ENCODE measurements around the gene SNX11. TPM values are rescaled to one million over a fixed set of nuclear protein-coding genes. Genes with fewer than 3 reads are reported as not detected.

The SNX11 gene
- total and polyA plus RNA-seq, 2 of the 8 experiments (the other 6 are each of a cell fraction or from before 2014, with no cell fraction given) = 21.1 to 21.4 TPM

- Histone ChIP-seq H3K9me3 (ENCODE audit: insufficient read depth in 2 of 2, low read depth in 1 of 2, low read length in 1 of 2) (no peaks in the 10 kb centered on the region), H3K56ac (replicated peaks; ENCODE audit: insufficient read length, low read depth, low read length) (no peak overlapping the region), H4K91ac (replicated peaks; ENCODE audit: insufficient read length, low read length) (no peak overlapping the region), H2BK120ac (replicated peaks; ENCODE audit: low read depth, low read length) (no peak overlapping the region), H4K20me1 (replicated peaks in 1 of 2; ENCODE audit: control insufficient read depth in 1 of 2, insufficient read depth in 2 of 2, low read length in 2 of 2) (no peaks in the 10 kb centered on the region), H3K27me3 (replicated peaks in 1 of 4; ENCODE audit: control insufficient read depth in 3 of 4, extremely low read depth in 1 of 4, insufficient read depth in 3 of 4, low read length in 3 of 4) (no peaks in the 10 kb centered on the region), H2BK12ac (ENCODE audit: low read depth, low read length) (no peak overlapping the region), H3K4me3 (ENCODE audit: extremely low read depth in 1 of 4, insufficient read depth in 2 of 4, low read depth in 3 of 4, low read length in 4 of 4) (no peak overlapping the region), H3K4me1 (replicated peaks in 1 of 4; ENCODE audit: control insufficient read depth in 3 of 4, insufficient read depth in 4 of 4, low read length in 3 of 4) (no peaks in the 10 kb centered on the region), H3K4me2 (ENCODE audit: insufficient read depth in 1 of 2, low read depth in 2 of 2, low read length in 2 of 2) (no peak overlapping the region), H2AK5ac (ENCODE audit: low read depth, low read length) (no peak overlapping the region), H3K23me2 (ENCODE audit: low read depth, low read length) (no peaks in the 10 kb centered on the region), H3K9ac (replicated peaks in 1 of 4; ENCODE audit: extremely low read depth in 1 of 4, low read depth in 3 of 4, low read length in 3 of 4) (no peak overlapping the region), H4K8ac (ENCODE audit: extremely low read depth, insufficient read depth, low read length) (no peak overlapping the region), H3K27ac (ENCODE audit: low read depth, low read length) (no peak overlapping the region), H3K79me2 (ENCODE audit: control insufficient read depth in 1 of 2, insufficient read depth in 2 of 2, low read length in 2 of 2) (no peaks in the 10 kb centered on the region), H2AFZ (ENCODE audit: low read length) (no peak overlapping the region), H2BK20ac (ENCODE audit: low read length) (no peak overlapping the region), H3K23ac (ENCODE audit: insufficient read length) (no peak overlapping the region), H3K4ac (replicated peaks; ENCODE audit: insufficient read length, low read depth, low read length) (no peak overlapping the region), H2BK5ac (ENCODE audit: low read depth, low read length) (no peak overlapping the region), H3K18ac (ENCODE audit: extremely low read depth, low read length) (no peak overlapping the region), H3K14ac (ENCODE audit: insufficient read length) (no peak overlapping the region), H2BK15ac (ENCODE audit: low read length) (no peak overlapping the region), H3K36me3 (ENCODE audit: control insufficient read depth in 2 of 4, insufficient read depth in 4 of 4, low read length in 3 of 4) (peaks cover 6 to 27% (median 20%) of the 10 kb centered on the region in 4 experiments; a peak in 7 of 8 replicates), H4K5ac (ENCODE audit: insufficient read length, low read depth, low read length) (no peak overlapping the region), H3K79me1 (ENCODE audit: low read depth, low read length) (no peaks in the 10 kb centered on the region)
- CTCF ChIA-PET (ENCODE audit: partially characterized antibody) = interaction anchor here (0.6 to 4.6 kb wide), 7 partner anchors 9 to 95 kb away, joined by 3 to 16 read pairs (median 5); partner anchors contain the start of gene SNX11
- POLR2A ChIA-PET (ENCODE audit: partially characterized antibody) = interaction anchor here (0.6 to 2.2 kb wide), 9 partner anchors 14 to 424 kb away, joined by 3 to 10 read pairs (median 4); partner anchors contain the start of gene NFE2L1
- no peak for DNase-seq (ENCODE audit: low read depth in 1 of 2, low spot score in 2 of 2)
- 77% methylated on average over 9 of the region's 9 CpGs; no CpG with 5 or more reads in 1 of the 2 experiments for WGBS, 2 experiments (ENCODE audit: extremely low coverage in 1 of 2, insufficient coverage in 1 of 2, insufficient read length in 1 of 2, insufficient replicate concordance in 2 of 2, low coverage in 1 of 2, low lambda C conversion rate in 2 of 2, missing lambda C conversion rate in 1 of 2)
- no peak for FAIRE-seq
- TF ChIP-seq CEBPB (IDR thresholded peaks at IDR 0.05; ENCODE audit: low read depth, low read length) = no peak
- no peak for TF ChIP-seq JUND (IDR thresholded peaks at IDR 0.05; ENCODE audit: low read length)
- TF ChIP-seq HDAC2 (IDR thresholded peaks at IDR 0.05; ENCODE audit: borderline replicate concordance in 1 of 2, low read depth in 2 of 2, low read length in 2 of 2) = no peak
- TF ChIP-seq SP1 (IDR thresholded peaks at IDR 0.05; ENCODE audit: low read depth, low read length) = no peak
- no peak for TF ChIP-seq RXRA (IDR thresholded peaks at IDR 0.05; ENCODE audit: insufficient read depth, low read depth, low read length)
- no peak for TF ChIP-seq CREB1 (IDR thresholded peaks at IDR 0.05)
- no peak for TF ChIP-seq JUN (IDR thresholded peaks at IDR 0.05; ENCODE audit: low read depth, low read length)
- TF ChIP-seq BACH1 (IDR thresholded peaks at IDR 0.05; ENCODE audit: low read length) = no peak
- TF ChIP-seq E2F6 (IDR thresholded peaks at IDR 0.05) = no peak
- no peak for TF ChIP-seq ATF3 (IDR thresholded peaks at IDR 0.05; ENCODE audit: insufficient read depth, low read depth, low read length)
- no peak for TF ChIP-seq BRCA1 (IDR thresholded peaks at IDR 0.05; ENCODE audit: low read depth, low read length)
- no peak for TF ChIP-seq CTBP2 (IDR thresholded peaks at IDR 0.05; ENCODE audit: borderline replicate concordance, insufficient read depth, insufficient read length, low read length)
Measured at GRCh38 chr17:48121923-48122664, 14.5 kb downstream of the SNX11 start.
